GM12891 (cell line): ENCODE results near the gene HAGH.

ENCODE experiments used
- POLR2A ChIP-seq: IDR thresholded peaks from 2 replicates; pipeline ENCODE4 v1.6.1; 2011; ENCODE audit warnings: low read depth, low read length, control low read depth
- POLR2AphosphoS5 ChIP-seq: IDR thresholded peaks from 2 replicates; pipeline ENCODE4 v1.6.1; 2011; ENCODE audit warnings: low read depth, low read length, control low read depth
- TAF1 ChIP-seq: IDR thresholded peaks from 2 replicates; pipeline ENCODE4 v1.6.1; 2011; ENCODE audit warnings: low read depth, low read length, control low read depth

- no peak for TF ChIP-seq POLR2A
- TF ChIP-seq POLR2AphosphoS5, result no peak
- TF ChIP-seq TAF1, result no peak
Measured at GRCh38 chr16:1785846-1786170, 40.8 kb downstream of the HAGH start.
